ENCODE data around the gene MYBPHL.

The MYBPHL gene

GRCh38 chr1:109306832-109307273 lies at the start of gene MYBPHL:
TSS of gene MYBPHL (minus strand) at chr1:109307011. CDS start at chr1:109306991, 20 bp downstream.
- intact Hi-C loops (cut with DNase I): no loop called here
- peak in 15 of 42 donors; percentile 16 to 68 (median 44) for DNase-seq

- intact Hi-C loops (cut with DNase I): loop anchor here (5.0 kb wide), 1 partner anchor 36 kb away; no protein-coding TSS in a partner anchor
- DNase-seq: no peak
Measured at GRCh38 chr1:109356505-109356904, 49.7 kb upstream of the MYBPHL start.

- no peak for DNase-seq
- intact Hi-C loops (cut with DNase I): loop anchor here (5.0 kb wide), 1 partner anchor 37 kb away; no protein-coding TSS in a partner anchor
Measured at GRCh38 chr1:109354929-109355328, 48.1 kb upstream of the MYBPHL start.

GRCh38 chr1:109351457-109351856 lies 44.6 kb upstream of the MYBPHL start:
- no peak for DNase-seq
- intact Hi-C loops (cut with DNase I): no loop called here

GRCh38 chr1:109350655-109351054 lies 43.8 kb upstream of the MYBPHL start:
- intact Hi-C loops (cut with DNase I): no loop called here
- no peak for DNase-seq

GRCh38 chr1:109350182-109350581 lies 43.4 kb upstream of the MYBPHL start:
- intact Hi-C loops (cut with DNase I): no loop called here
- DNase-seq: no peak

GRCh38 chr1:109347511-109347910 lies 40.7 kb upstream of the MYBPHL start:
- intact Hi-C loops (cut with DNase I): no loop called here
- no peak for DNase-seq

GRCh38 chr1:109341944-109342930 lies 35.4 kb upstream of the MYBPHL start:
- DNase-seq: no peak
- intact Hi-C loops (cut with DNase I): no loop called here

- intact Hi-C loops (cut with DNase I): no loop called here
- no peak for DNase-seq
Measured at GRCh38 chr1:109338608-109339007, 31.8 kb upstream of the MYBPHL start.

GRCh38 chr1:109338091-109338490 lies 31.3 kb upstream of the MYBPHL start:
- intact Hi-C loops (cut with DNase I): no loop called here
- no peak for DNase-seq

GRCh38 chr1:109335091-109335490 lies 28.3 kb upstream of the MYBPHL start:
- no peak for DNase-seq
- intact Hi-C loops (cut with DNase I): no loop called here

- no peak for DNase-seq
- intact Hi-C loops (cut with DNase I): no loop called here
Measured at GRCh38 chr1:109331113-109331512, 24.3 kb upstream of the MYBPHL start.

GRCh38 chr1:109327285-109327684 lies 20.5 kb upstream of the MYBPHL start:
- intact Hi-C loops (cut with DNase I): no loop called here
- peak in 39 of 42 donors; percentile 22 to 90 (median 65) for DNase-seq

- peak in 2 of 42 donors; percentile 28 to 51 for DNase-seq
- intact Hi-C loops (cut with DNase I): no loop called here
Measured at GRCh38 chr1:109322974-109323373, 16.2 kb upstream of the MYBPHL start.

GRCh38 chr1:109319114-109319513 lies 12.3 kb upstream of the MYBPHL start:
- DNase-seq: peak in 2 of 42 donors; percentile 2 to 22
- intact Hi-C loops (cut with DNase I): no loop called here

- no peak for DNase-seq
- intact Hi-C loops (cut with DNase I): no loop called here
Measured at GRCh38 chr1:109316506-109316905, 9.7 kb upstream of the MYBPHL start.

GRCh38 chr1:109315288-109315687 lies 8.5 kb upstream of the MYBPHL start:
- intact Hi-C loops (cut with DNase I): no loop called here
- DNase-seq: peak in 2 of 42 donors; percentile 14 to 40

- peak in 1 of 42 donors; percentile 43 for DNase-seq
- intact Hi-C loops (cut with DNase I): loop anchor here (5.0 kb wide), 1 partner anchor 37 kb away; no protein-coding TSS in a partner anchor
Measured at GRCh38 chr1:109314795-109315194, 8.0 kb upstream of the MYBPHL start.

- intact Hi-C loops (cut with DNase I): loop anchor here (5.0 kb wide), 1 partner anchor 36 kb away; no protein-coding TSS in a partner anchor
- peak; percentile 73 to 95 (median 87) for DNase-seq
Measured at GRCh38 chr1:109312978-109313775, 6.4 kb upstream of the MYBPHL start.

Measured in head of caudate nucleus (tissue), 42 donors.